Activated CD4-positive, alpha-beta T cell treated with anti-CD3 and anti-CD28 coated beads, Interleukin-2, amount 50 U/mL, for 16 hours (primary cell): ENCODE measurements around the gene TMEM174.
"Not testable (repeated sequence)": the region's sequence is repeated elsewhere in the genome, so short reads cannot be mapped to it uniquely, and the experiment has no call there.

Experiments
- DNase-seq: peaks from one replicate; pipeline ENCODE4 v3.0.0-alpha.2; 2020

TMEM174 gene

DNA sequence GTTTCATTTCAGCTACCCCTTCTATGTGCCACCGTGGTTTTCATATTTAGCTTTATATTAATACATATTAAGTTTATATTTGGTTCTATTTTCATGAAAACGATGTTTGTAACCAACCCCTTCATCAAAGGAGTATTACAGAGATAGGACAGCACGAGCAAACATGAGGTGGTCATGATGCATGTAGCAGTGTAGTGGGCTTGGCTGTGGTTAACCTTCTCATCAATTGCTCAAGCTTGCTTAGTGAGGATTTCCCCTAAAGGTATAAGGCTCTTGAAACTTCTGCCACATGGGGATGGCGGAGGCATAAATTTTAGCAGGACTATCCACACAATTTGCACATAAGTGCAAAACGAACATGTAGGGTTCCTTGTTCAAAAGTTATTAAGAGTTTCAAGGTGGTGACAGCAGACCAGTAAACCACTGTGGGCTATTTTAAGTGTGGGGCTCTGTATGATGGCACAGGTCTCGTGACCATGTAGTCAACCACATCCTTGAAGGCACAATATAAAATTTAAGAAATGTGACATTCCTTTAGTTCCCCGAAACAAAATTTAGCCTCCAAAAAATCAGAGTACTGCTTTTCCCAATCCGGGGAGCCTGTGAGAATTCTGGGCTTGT is 24.8 kb downstream of the TMEM174 start:
- DNase-seq: no peak

DNA sequence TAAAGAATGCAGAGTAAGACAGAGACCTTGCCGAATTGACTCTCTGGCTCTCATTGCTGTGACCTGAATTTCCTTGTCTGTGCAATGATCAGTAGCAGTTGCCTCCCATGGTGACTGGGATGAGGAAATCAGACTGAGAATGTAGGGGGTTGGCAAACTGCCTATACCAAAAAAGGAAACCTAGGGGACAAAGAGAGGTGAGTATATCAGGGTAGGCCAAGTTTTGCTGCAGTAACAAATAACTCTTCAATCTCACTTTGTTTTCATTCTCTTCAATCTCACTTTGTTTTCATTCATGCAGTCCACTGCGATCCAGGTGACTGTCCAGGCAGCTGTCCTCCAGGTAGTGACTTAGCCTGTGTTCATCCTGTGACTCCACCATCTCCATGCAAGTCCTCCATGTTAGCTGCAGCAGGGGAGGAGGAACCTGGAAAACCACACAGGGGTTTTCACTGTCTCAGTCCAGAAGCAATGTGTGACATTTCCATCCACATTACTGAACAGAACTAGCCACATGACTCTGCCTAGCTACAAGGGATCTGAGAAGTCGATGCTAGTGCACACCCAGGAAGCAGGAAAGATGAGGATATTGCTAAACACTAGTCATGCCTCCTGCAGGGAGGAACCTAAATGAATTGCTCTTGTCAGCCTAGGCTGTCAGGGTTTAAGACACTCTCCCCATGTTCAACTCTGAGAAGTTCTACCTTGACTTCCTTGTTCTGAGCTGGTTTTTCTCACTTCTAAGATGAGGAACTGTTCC is 26.0 kb downstream of the TMEM174 start:
- no peak for DNase-seq

DNA sequence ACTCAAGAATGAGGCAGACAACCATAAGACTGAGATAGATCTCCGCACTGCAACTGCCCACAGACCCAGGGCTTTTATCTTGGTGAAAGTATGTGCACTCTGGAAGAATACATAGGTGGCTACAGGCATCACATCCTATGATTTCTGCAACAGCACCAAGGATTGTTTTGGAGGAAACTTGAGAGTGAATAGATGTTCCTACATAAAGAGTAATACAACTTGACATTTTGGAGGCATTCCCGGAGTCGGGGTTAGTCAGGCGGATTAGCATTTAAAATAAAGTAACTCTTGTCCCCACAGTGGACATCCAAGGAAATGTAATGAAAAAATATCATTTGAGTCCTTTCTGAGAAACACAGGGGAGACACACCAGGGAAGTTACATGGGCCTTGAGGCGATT is 26.7 kb downstream of the TMEM174 start:
- DNase-seq: no peak

DNA sequence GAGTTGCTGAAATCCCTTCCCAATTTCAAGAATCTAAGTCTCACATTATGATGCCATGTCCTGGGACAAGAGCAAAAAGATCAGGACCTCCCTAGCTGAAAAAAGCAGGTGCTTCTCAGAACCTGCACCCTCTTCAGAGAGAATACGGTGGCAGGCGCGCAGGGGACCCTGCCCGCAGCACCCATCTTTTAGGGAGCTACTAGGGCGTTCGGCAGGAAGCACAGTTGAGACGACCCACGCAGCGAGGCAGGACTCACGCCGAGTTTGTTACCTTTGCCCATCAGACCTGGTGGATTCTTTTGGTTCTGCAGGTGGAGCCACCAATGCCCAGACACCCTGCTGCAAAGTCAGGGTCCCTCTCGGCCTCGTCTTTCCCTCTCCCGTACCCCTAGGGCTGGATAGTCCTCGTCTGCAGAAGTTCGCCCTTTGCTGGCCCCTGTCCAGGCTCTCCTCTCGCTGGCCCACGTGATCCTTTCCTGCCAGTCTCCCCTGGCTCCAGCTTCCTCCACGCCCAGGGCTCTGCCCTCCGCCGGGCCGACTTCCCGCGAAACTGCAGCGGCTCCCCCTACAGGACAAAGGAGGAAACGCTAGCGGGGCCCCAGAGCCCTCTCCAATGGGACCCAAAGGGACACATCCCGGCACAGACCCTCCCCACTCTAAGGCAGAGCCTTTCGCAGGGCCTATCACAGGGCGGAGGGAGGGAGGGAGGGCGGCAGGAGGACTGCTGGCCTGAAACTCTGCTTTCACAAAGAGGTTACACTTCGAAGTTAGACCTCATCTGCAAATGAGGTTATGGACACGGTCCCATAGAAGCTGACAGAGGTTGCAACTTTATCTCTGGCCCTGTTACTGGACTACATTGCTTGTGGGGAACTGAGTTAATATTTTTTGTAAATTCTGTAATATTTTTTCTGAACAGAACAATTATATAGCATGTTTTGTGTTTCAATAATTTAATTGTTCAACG is 28.8 kb downstream of the TMEM174 start:
- peak; percentile 69 for DNase-seq

DNA sequence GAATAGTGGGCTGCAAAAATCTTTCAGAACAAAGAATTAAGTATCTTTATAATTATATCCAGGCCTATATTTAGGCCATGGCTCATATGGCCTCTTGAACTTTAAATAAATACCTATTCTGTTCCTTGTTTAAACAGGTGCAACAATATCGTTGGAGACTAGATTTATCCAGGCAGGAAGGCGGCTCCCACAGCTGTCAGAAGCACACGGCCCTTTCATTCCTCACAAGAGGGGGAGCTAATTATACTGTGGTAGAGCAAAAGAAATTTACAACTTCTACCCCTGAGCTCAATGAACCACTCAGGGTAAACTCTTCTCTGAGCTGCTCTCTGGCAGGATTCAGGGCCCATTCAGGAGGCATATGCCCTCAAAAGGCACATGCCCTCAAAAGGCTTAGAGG is 31.3 kb downstream of the TMEM174 start:
- no peak for DNase-seq

DNA sequence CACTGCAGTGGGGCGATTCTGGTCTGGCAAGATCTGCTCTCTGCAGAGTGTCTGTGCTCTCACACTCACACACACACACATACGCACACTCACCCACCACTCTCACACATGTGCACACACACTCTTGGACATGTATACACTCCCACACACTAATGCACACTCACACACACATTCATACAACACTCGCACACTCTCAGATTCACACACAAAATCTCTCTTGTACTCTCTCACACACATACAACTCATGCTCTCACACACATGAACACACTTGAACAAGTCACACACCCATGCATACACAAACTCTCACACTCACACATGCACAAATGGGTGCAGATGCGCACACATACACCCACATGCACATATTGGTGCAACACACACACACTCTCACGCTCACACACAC is 31.7 kb downstream of the TMEM174 start:
- no peak for DNase-seq

DNA sequence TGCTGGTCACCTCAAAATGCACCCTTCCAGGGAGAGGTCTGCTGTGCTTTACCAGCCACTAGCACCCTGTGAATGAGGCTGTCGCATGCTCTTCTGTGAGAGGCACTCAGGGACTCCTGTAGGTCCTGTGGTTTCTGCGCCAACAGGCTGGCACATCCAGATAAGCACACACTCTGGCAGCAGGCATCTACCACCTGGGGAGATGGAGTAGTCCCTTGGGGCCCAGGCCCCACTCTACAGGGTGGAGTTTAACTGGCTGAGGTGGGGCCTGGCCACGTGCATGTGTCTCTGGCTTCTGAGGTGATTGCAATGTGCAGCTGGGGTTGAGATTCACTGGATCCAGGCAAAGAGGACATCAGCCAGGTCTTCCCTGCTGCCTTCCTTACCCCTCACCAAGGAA is 32.3 kb downstream of the TMEM174 start:
- no peak for DNase-seq

DNA sequence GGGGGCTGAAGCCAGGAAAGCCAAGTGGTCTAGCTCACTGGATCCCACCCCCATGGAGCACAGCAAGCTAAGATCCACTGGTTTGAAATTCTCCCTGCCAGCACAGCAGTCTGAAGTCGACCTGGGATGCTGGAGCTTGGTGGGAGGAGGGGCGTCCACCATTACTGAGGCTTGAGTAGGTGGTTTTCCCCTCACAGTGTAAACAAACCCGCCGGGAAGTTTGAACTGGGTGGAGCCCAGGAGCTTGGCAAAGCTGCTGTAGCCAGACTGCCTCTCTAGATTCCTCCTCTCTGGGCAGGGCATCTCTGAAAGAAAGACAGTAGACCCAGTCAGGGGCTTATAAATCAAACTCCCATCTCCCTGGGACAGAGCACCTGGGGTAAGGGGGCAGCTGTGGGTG is 34.2 kb downstream of the TMEM174 start:
- DNase-seq: not testable (repeated sequence)

DNA sequence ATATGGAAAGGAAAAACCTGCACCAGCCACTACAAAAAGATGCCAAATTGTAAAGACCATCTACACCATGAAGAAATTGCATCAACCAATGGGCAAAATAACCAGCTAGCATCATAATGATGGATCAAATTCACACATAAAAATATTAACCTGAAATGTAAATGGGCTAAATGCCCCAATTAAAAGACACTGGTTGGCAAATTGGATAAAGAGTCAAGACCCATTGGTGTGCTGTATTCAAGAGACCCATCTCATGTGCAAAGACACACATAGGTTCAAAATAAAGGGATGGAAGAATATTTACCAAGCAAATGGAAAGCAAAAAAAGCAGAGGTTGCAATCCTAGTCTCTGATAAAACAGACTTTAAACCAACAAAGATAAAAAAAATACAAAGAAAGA is 36.1 kb downstream of the TMEM174 start:
- DNase-seq: not testable (repeated sequence)

DNA sequence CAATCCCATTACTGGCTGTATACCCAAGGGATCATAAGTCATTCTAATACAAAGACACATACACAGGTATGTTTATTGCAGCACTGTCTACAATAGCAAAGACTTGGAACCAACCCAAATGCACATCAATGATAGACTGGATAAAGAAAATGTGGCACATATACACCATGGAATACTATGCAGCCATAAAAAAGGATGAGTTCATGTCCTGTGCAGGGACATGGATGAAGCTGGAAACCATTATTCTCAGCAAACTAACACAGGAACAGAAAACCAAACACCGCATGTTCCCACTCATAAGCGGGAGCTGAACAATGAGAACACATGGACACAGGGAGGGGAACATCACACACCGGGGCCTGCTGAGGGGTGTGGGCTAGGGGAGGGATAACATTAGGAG is 39.7 kb downstream of the TMEM174 start:
- not testable (repeated sequence) for DNase-seq

DNA sequence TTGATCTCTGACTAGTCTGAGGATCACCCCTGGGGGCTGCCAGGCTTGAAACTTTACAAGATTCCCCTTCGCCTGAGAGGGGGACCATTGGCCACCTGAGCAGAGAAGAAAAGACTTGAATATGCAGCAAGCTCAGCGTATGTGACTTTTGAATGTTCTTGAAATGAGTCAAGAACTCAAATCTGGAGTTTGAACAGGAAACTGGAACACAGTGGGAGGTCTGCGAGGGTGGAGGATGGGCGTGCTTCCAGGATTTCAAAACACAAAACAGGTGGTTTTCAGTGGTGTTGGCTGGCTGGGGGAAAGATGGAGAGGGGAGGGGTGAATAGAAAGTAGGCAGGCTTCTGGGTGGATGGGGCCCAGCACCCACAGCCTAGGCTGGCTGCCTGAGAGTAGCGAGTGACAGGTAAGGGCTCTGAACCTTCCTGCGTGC is 40.6 kb downstream of the TMEM174 start:
- peak; percentile 35 for DNase-seq

DNA sequence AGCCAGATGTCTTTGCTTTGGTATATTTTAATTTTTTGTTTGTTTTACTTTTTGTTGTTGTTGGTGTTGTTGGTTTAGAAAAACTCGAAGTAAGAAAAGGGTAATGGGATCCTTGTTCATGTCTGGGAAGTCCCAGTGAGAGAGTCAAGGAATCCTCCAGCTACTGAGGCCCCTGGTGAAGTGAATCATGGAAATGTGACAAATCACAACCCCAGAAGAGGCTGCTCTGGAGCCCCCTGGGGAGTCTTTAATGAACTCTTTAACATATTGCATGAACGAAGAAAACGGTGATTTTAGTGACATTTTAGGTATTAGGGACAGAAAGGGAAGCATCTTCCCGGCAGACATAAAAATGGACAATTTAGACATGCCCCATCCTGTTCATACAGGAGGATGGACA is 41.3 kb downstream of the TMEM174 start:
- no peak for DNase-seq

DNA sequence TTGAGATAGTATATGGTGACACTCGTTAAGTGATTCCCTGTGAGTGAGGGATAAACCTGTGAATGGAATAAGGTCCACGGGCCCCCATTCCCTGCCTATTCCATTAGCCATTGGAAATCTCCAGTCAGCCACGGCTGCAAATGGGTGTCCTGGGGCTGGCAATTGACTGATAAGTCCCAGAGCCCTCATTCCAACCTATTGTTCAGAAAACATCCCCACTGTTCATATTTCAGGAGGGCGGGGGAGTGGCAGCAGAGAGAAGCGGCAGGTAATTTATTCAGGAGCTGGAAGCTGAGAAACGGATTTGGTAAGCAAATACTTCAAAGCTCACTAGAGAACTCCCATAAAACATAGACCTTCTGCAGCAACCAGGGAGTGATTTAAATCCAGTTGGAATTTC is 42.0 kb downstream of the TMEM174 start:
- DNase-seq: no peak

DNA sequence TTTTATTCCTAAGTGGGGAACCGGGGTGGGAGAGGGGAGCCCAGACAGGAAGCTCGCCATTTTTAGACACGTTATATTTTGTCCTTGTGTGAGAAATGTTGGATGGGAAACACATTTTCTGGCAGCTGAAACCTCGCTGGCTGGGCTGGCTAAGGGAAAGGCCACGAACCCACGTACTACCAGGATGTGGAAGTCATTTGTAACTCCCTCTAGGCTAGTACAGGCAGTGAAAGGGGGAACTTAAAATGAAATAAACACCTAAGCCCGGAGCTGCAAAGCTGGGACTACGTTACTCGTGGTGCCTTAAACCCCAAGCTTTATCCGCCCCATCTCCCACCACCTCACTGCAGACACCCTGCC is 42.5 kb downstream of the TMEM174 start:
- no peak for DNase-seq

DNA sequence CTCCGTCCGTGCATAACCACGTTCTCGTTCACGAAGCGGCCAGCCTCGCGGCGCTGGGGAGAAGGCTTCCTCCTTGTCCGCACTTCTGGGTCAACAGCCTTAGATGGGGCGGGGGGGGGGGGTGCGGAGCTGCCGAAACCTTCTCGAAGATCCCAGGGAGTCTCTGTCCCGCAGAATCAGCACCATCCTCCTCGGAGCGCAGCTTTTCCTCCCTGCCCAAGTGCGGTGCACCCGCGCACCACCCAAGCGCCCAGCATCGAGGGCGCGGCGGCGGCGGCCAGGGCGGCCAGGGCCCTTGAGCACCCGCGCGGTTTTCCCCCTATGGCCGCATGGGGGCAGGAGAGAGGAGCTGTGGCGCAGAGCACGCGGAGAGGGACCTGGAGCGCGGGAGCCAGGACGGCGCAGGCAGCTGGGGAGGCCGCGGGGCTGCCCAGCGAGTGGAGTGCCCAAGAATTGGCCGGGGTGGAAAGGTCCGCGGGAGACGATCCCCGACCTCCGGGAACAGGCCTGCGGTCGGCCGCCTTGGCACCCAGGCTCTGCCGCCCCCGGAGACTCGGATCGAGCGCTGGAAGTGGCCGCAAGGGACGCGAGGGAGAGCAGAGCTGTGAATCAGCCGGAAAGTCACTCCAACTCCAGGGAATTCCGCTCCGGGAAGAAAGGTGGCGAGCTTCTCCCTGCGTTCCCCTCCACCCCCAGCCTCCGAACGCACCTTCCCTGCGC is 43.1 kb downstream of the TMEM174 start:
- peak; percentile 57 for DNase-seq

DNA sequence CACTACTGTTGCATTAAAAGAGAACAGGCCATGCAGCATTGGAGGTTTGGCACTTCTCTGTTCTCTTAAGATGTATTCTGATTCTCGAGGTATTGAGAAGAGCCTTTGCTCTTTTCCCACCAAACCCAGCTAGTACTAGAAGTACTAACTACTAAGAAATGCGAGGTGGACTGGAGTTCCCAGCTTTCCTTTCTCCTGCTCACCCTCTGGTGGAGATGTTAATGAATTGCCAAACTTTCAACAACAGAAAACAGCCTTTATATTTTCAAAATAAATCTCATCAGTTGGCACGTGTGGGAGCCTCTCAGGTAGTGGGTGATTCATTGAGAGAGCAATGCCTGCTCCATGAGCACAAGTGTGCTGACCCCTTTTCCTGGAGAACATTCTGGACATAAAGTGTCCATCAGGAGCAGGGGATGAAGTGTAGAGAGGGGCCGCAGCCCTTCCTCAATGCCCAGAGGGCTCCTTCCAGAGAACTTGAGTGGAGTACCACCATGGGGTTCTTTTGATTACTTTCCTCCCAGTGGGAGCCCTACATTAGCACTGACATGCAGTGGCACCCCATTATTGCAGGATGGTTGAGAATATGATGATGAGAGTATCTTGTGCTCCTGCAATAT is 45.7 kb downstream of the TMEM174 start:
- DNase-seq: no peak

DNA sequence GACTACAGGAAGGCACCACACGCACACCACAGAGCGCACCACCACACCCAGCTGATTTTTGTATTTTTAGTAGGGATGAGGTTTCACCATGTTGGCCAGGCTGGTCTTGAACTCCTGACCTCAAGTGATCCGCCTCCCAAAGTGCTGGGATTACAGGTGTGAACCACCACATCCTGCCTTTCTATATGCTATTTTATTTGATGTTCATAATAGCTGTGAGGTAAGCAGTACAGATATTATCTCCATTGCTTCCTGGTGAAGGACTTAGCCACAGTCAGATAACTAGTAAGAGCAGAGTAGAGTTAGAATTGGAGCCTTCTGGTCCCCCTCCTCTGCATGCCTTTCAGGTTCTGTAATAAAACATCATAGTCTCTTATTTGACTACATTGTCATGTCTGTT is 46.3 kb downstream of the TMEM174 start:
- DNase-seq: not testable (repeated sequence)

DNA sequence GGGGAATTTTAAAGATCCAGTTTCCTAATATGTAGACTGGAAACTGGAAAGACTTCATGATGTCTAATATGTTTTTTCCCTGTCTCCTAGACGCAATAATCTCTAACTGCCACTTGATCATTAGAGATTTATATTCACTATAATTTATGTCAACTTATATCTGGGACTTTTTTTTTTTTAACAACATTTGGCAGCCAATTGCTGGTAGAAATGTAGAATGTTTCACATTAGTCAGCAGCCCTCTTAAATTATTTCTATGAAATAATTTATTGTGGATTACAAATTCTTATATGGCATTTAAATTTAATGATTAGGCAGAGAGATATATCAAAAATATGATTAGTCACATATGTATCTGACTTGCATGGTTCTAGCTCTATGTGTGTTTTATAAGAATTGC is 48.2 kb downstream of the TMEM174 start:
- DNase-seq: no peak

DNA sequence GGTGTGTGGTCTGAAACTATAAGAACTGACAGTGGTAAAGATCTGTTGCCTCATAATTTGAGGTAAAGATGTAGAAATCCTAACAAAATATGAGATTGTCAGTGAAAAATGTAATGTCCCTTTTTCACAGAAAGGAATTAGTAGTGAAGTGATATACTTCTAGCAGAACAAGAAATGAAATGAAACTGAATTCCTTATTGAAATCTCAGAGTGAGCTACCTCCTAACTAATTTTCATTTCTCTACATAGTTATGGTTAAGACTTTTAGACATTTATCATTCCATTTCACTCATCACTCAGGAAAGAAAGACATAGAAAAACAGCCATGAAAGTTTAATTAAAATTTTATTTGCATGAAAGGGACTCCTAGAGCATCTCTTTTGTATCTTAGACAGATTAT is 48.7 kb downstream of the TMEM174 start:
- DNase-seq: no peak

DNA sequence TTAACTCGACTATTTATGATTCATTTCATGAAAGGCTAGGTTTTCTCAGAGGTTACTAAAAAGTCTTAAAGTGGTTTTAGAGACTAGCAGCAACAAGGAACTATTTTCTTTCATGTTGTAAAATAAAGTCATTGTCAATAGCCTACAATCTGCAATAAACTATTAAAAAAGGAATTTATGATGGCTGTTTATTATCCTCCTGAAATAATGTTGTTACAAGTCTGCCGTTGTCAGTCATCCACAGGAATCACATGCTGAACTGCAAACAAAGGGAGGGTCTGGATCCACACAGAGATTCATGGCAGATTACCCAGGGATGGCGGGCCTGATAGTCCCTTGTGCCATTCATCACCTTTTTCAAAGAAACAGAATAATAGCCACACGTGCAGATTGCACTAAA is 49.2 kb downstream of the TMEM174 start:
- no peak for DNase-seq
